Left lung (tissue), 10 donors: ENCODE results near the gene CLASP1. TPM values are rescaled to one million over a fixed set of nuclear protein-coding genes. Genes with fewer than 3 reads are reported as not detected.

Experiments
- ATAC-seq: fragments of 200-7000 bp; cut with Tn5 transposase; one replicate; pipeline ENCODE4 v1.9.1; 2020; ENCODE audit warnings: moderate library complexity
- DNase-seq, 4 donors: peaks; one replicate each; pipeline ENCODE4 v3.0.0-alpha.2; 2013 to 2020
- H3K27ac ChIP-seq, 2 donors: fragments of 200-600 bp; sonication (generic) in 1 of 2; one replicate each; pipeline versions ENCODE4 v1.5.0 to v1.8.0; 2020 to 2021
- H3K27me3 ChIP-seq, 2 donors: fragments of 200-600 bp; sonication (generic) in 1 of 2; one replicate each; pipeline versions ENCODE4 v1.5.0 to v1.8.0; 2020 to 2021
- H3K36me3 ChIP-seq, 2 donors: fragments of 200-600 bp; sonication (generic) in 1 of 2; one replicate each; pipeline versions ENCODE4 v1.5.0 to v1.8.0; 2020 to 2021
- H3K4me1 ChIP-seq, 2 donors: fragments of 200-600 bp; one replicate each; pipeline ENCODE4 v1.8.0; 2021
- H3K4me3 ChIP-seq, 2 donors: fragments of 200-600 bp; sonication (generic) in 1 of 2; one replicate each; pipeline versions ENCODE4 v1.5.0 to v1.8.0; 2020 to 2021; ENCODE audit warnings: mild to moderate bottlenecking in 1 of 2
- H3K9me3 ChIP-seq, 2 donors: fragments of 200-600 bp; sonication (generic) in 1 of 2; one replicate each; pipeline versions ENCODE4 v1.5.0 to v1.8.0; 2020 to 2021
- CTCF ChIP-seq, 2 donors: fragments of 200-600 bp; sonication (generic) in 1 of 2; IDR thresholded peaks; one replicate each; pipeline versions ENCODE4 v1.5.0 to v1.8.0; 2021; ENCODE audit warnings: antibody characterized with exemption in 2 of 2
- intact Hi-C, 2 donors: fragments of 100-400 bp; cut with DNase I; formaldehyde crosslinking; loops; one replicate each; pipeline versions ENCODE4 v1.11.2 to v1.14.2; 2022
- polyA plus RNA-seq, 6 donors: library from polyadenylated mRNA; unstranded; fragments of 120-200 nt; gene quantifications; one replicate each; pipeline ENCODE4 v1.2.1, GENCODE V29; 2013; ENCODE audit not compliant: insufficient read length in 6 of 6
- total RNA-seq, 2 donors: library from RNA; stranded (reverse); fragmentation: NEBNext Ultra II Directional; extraction: Animal tissue kit (Norgen Biotek cat#: 25700); gene quantifications; one replicate each; pipeline ENCODE4 v1.2.1, GENCODE V29; 2021
- donor health status: DM: no; HTN: yes; CAD: no.
- donor health status: DM: no; HTN: no; CAD: no.

CLASP1 gene
- total and polyA plus RNA-seq, 8 donors, result 42.9 to 52.1 (median 48.7) TPM

- DNase-seq (no peak), ATAC-seq (no peak)
- intact Hi-C loops, result no loop called here
- Histone ChIP-seq H3K4me3 (no peak overlapping the region), H3K36me3 (peaks cover 0 to 63% of the 10 kb centered on the region in 2 donors), H3K27me3 (no peaks in the 10 kb centered on the region), H3K9me3 (no peaks in the 10 kb centered on the region), H3K27ac (no peak overlapping the region), H3K4me1 (no peaks in the 10 kb centered on the region)
- TF ChIP-seq CTCF (IDR thresholded peaks at IDR 0.05), result no peak
These were observed 280.4 kb downstream of the CLASP1 start for GRCh38 chr2:121368836-121369235.

- DNase-seq, result no peak
- Histone ChIP-seq H3K9me3 (no peaks in the 10 kb centered on the region), H3K27ac (no peak overlapping the region), H3K4me1 (no peaks in the 10 kb centered on the region), H3K27me3 (no peaks in the 10 kb centered on the region), H3K4me3 (no peak overlapping the region), H3K36me3 (peaks cover 0 to 63% of the 10 kb centered on the region in 2 donors)
- TF ChIP-seq CTCF (IDR thresholded peaks at IDR 0.05), result no peak
- ATAC-seq, result no peak
- intact Hi-C loops, result no loop called here
These were observed 281.1 kb downstream of the CLASP1 start for GRCh38 chr2:121368155-121368554.

GRCh38 chr2:121367246-121367900 is 281.9 kb downstream of the CLASP1 start:
- no peak for TF ChIP-seq CTCF (IDR thresholded peaks at IDR 0.05)
- Histone ChIP-seq H3K27me3 (no peaks in the 10 kb centered on the region), H3K27ac (no peak overlapping the region), H3K36me3 (peaks cover 0 to 68% of the 10 kb centered on the region in 2 donors), H3K4me3 (no peak overlapping the region), H3K9me3 (no peaks in the 10 kb centered on the region), H3K4me1 (no peaks in the 10 kb centered on the region)
- ATAC-seq (no peak), DNase-seq (no peak)
- intact Hi-C loops, result no loop called here

- Histone ChIP-seq H3K9me3 (no peaks in the 10 kb centered on the region), H3K36me3 (peaks cover 0 to 82% of the 10 kb centered on the region in 2 donors), H3K27me3 (no peaks in the 10 kb centered on the region), H3K27ac (no peak overlapping the region), H3K4me3 (no peak overlapping the region), H3K4me1 (no peaks in the 10 kb centered on the region)
- intact Hi-C loops, result no loop called here
- no peak for TF ChIP-seq CTCF (IDR thresholded peaks at IDR 0.05)
- ATAC-seq (no peak), DNase-seq (no peak)
These were observed 283.2 kb downstream of the CLASP1 start for GRCh38 chr2:121366040-121366439.

GRCh38 chr2:121365061-121365460 is 284.2 kb downstream of the CLASP1 start:
- TF ChIP-seq CTCF (IDR thresholded peaks at IDR 0.05), result no peak
- DNase-seq, result no peak
- Histone ChIP-seq H3K4me3 (no peak overlapping the region), H3K9me3 (no peaks in the 10 kb centered on the region), H3K36me3 (peaks cover 0 to 89% of the 10 kb centered on the region in 2 donors), H3K27ac (no peak overlapping the region), H3K27me3 (no peaks in the 10 kb centered on the region), H3K4me1 (no peaks in the 10 kb centered on the region)
- intact Hi-C loops, result no loop called here
- no peak for ATAC-seq
